Osteocyte (in vitro differentiated cells): ENCODE data around the gene CDCP1. TPM values are rescaled to one million over a fixed set of nuclear protein-coding genes. Genes with fewer than 3 reads are reported as not detected.

Experiments
- DNase-seq: peaks from one replicate; pipeline ENCODE4 v3.0.0; 2021; ENCODE audit warnings: mixed read lengths; ENCODE audit not compliant: unreplicated experiment; ENCODE audit errors: extremely low spot score
- H3K27ac Mint-ChIP-seq: one replicate; pipeline ENCODE4 v1.8.0; 2021; ENCODE audit warnings: mild to moderate bottlenecking, mixed read lengths; ENCODE audit not compliant: unreplicated experiment
- H3K27me3 Mint-ChIP-seq: one replicate; pipeline ENCODE4 v1.8.0; 2021; ENCODE audit warnings: mixed read lengths; ENCODE audit not compliant: unreplicated experiment
- H3K36me3 Mint-ChIP-seq: one replicate; pipeline ENCODE4 v1.8.0; 2021; ENCODE audit warnings: mixed read lengths; ENCODE audit not compliant: unreplicated experiment
- H3K4me1 Mint-ChIP-seq: one replicate; pipeline ENCODE4 v1.8.0; 2021; ENCODE audit warnings: mixed read lengths; ENCODE audit not compliant: unreplicated experiment
- H3K4me3 Mint-ChIP-seq: one replicate; pipeline ENCODE4 v1.8.0; 2021; ENCODE audit warnings: mild to moderate bottlenecking, moderate library complexity, mixed read lengths; ENCODE audit not compliant: unreplicated experiment
- H3K9me3 Mint-ChIP-seq: one replicate; pipeline ENCODE4 v1.8.0; 2021; ENCODE audit warnings: mixed read lengths; ENCODE audit not compliant: unreplicated experiment
- total RNA-seq: library from RNA; stranded (reverse); gene quantifications from 2 replicates; pipeline ENCODE4 v1.2.1, GENCODE V29; 2021
- TF ChIP-seq, protein P1 (sequence below): fragments of 200-600 bp; sonication (generic); IDR thresholded peaks from 2 replicates; pipeline ENCODE4 v1.5.0; 2021; ENCODE audit warnings: antibody characterized with exemption, mild to moderate bottlenecking, moderate library complexity

The CDCP1 gene
- total RNA-seq, 1 donor from 2014 or later, result 2.3 TPM

- peaks cover under 1% of the 10 kb centered on the region for H3K27me3 Mint-ChIP-seq
- H3K9me3 Mint-ChIP-seq, result no peaks in the 10 kb centered on the region
- no peak for DNase-seq
- peaks cover 23% of the 10 kb centered on the region for H3K4me1 Mint-ChIP-seq
- TF ChIP-seq, protein P1, sequence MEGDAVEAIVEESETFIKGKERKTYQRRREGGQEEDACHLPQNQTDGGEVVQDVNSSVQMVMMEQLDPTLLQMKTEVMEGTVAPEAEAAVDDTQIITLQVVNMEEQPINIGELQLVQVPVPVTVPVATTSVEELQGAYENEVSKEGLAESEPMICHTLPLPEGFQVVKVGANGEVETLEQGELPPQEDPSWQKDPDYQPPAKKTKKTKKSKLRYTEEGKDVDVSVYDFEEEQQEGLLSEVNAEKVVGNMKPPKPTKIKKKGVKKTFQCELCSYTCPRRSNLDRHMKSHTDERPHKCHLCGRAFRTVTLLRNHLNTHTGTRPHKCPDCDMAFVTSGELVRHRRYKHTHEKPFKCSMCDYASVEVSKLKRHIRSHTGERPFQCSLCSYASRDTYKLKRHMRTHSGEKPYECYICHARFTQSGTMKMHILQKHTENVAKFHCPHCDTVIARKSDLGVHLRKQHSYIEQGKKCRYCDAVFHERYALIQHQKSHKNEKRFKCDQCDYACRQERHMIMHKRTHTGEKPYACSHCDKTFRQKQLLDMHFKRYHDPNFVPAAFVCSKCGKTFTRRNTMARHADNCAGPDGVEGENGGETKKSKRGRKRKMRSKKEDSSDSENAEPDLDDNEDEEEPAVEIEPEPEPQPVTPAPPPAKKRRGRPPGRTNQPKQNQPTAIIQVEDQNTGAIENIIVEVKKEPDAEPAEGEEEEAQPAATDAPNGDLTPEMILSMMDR, result peak; percentile 55
- no peaks in the 10 kb centered on the region for H3K36me3 Mint-ChIP-seq
- H3K4me3 Mint-ChIP-seq, result no peak overlapping the region
- peak overlapping the region; percentile 70 for H3K27ac Mint-ChIP-seq
These were observed 102.4 kb downstream of the CDCP1 start for GRCh38 chr3:45043728-45044299.

- Mint-ChIP-seq H3K36me3 (no peaks in the 10 kb centered on the region), H3K4me3 (no peak overlapping the region), H3K4me1 (peaks cover 28% of the 10 kb centered on the region), H3K27me3 (no peaks in the 10 kb centered on the region), H3K27ac (no peak overlapping the region), H3K9me3 (no peaks in the 10 kb centered on the region)
- TF ChIP-seq, protein P1, result no peak
- DNase-seq, result no peak
These were observed 104.0 kb downstream of the CDCP1 start for GRCh38 chr3:45042162-45042561.

DNA sequence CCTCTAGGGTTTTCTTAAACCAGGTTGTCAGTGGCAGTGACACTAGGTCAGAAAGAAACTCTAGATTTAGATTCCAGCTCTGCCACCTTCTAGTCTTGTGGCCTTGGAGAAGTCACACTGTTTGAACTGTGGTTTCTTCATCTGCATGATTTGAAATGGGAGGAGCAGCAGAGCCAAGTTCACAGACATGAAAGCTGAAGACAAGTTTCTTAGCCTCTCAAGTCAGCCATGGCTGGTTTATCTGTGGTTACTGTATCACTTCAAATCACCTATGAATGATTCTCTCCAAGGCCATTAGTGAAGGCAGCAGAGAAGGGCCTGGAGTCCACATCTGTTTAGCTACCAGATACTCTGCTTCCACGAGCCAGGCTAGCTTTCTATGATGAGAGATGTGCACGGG lies 104.5 kb downstream of the CDCP1 start:
- Mint-ChIP-seq H3K27ac (no peak overlapping the region), H3K9me3 (no peaks in the 10 kb centered on the region), H3K4me3 (no peak overlapping the region), H3K36me3 (no peaks in the 10 kb centered on the region), H3K4me1 (peaks cover 33% of the 10 kb centered on the region), H3K27me3 (no peaks in the 10 kb centered on the region)
- DNase-seq, result no peak
- TF ChIP-seq, protein P1, result no peak

DNA sequence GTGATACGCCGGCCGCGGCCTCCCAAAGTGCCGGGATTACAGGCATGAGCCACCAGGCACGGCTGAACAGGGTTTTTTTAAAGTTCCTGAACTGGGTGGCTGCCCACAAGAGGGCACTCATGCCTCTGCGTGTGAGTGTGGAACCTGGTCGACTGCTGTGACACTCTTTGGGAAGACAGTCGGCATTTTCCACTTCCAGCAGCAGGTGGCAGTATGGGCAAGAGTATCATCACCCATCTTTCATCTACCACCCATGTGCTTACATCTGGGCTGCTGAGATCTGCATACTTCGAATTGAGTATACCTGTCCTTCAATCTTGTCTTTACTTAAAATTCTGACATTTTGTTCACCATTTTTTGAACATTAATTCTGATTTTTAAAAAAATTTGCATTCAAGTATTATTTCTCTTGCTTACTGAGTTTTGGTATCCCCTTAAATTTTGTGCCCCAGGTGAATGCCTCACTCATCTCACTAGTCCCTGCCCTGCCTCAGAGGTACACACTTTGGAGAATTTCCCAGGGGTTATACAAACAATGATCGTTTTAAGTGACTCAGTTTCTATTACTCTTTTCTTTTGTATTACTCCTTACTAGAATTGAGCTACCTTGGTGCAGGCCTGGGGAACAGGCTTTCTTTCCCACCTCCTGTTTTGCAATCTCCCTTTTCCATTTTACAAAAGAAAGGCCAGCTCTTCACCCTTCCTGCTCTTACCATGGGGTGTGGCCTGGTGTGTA lies 108.3 kb downstream of the CDCP1 start:
- H3K36me3 Mint-ChIP-seq, result no peaks in the 10 kb centered on the region
- no peak overlapping the region for H3K4me3 Mint-ChIP-seq
- no peaks in the 10 kb centered on the region for H3K27me3 Mint-ChIP-seq
- H3K9me3 Mint-ChIP-seq, result no peaks in the 10 kb centered on the region
- H3K27ac Mint-ChIP-seq, result peak overlapping the region; percentile 95
- peaks cover 46% of the 10 kb centered on the region for H3K4me1 Mint-ChIP-seq
- peak; percentile 96 for DNase-seq
- TF ChIP-seq, protein P1, result peak; percentile 98

- Mint-ChIP-seq H3K4me1 (peaks cover 45% of the 10 kb centered on the region), H3K36me3 (peaks cover 6% of the 10 kb centered on the region), H3K27ac (peak overlapping the region; percentile 95), H3K9me3 (no peaks in the 10 kb centered on the region), H3K27me3 (no peaks in the 10 kb centered on the region), H3K4me3 (peak overlapping the region; percentile 67)
- TF ChIP-seq, protein P1, result no peak
- no peak for DNase-seq
These were observed 110.5 kb downstream of the CDCP1 start for GRCh38 chr3:45035441-45036301.
